ENCODE measurements around the gene PRR33. TPM values are rescaled to one million over a fixed set of nuclear protein-coding genes. Genes with fewer than 3 reads are reported as not detected.

Gene PRR33
- total RNA-seq, 1 donor from 2014 or later: not detected

DNA sequence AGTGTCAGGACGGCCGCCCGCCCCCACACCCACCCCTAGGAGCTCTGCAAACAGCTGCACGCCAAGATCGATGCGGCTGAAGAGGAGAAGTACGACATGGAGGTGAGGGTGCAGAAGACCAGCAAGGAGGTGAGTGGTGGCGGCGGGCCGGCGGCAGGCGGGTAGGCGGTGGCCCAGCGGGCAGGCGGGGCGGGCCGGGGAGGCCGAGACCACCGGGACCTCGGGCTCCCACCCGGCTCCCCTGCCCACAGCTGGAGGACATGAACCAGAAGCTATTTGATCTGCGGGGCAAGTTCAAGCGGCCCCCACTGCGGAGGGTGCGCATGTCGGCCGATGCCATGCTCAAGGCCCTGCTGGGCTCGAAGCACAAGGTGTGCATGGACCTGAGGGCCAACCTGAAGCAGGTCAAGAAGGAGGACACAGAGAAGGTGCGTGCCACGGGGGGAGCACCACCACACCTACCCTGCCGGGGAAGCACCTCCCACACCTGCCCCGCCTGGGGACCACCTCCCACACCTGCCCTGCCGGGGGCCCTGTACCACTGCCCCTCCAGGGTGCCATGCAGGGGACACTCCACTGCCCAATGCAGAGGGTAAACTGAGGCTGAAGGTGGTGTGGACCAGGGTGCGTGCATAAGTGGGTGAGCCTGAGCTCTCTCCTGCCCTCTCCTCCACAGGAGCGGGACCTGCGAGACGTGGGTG lies 50.8 kb downstream of the PRR33 start:
- TF ChIP-seq, protein P1, sequence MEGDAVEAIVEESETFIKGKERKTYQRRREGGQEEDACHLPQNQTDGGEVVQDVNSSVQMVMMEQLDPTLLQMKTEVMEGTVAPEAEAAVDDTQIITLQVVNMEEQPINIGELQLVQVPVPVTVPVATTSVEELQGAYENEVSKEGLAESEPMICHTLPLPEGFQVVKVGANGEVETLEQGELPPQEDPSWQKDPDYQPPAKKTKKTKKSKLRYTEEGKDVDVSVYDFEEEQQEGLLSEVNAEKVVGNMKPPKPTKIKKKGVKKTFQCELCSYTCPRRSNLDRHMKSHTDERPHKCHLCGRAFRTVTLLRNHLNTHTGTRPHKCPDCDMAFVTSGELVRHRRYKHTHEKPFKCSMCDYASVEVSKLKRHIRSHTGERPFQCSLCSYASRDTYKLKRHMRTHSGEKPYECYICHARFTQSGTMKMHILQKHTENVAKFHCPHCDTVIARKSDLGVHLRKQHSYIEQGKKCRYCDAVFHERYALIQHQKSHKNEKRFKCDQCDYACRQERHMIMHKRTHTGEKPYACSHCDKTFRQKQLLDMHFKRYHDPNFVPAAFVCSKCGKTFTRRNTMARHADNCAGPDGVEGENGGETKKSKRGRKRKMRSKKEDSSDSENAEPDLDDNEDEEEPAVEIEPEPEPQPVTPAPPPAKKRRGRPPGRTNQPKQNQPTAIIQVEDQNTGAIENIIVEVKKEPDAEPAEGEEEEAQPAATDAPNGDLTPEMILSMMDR (IDR thresholded peaks at IDR 0.05; ENCODE audit: unreplicated experiment): no peak
- DNase-seq (ENCODE audit: low spot score in 2 of 2, unreplicated experiment in 2 of 2): no peak
- H3K9me3 Mint-ChIP-seq: no peaks in the 10 kb centered on the region
- H3K4me1 Mint-ChIP-seq: peaks cover 20% of the 10 kb centered on the region
- no peaks in the 10 kb centered on the region for H3K36me3 Mint-ChIP-seq
- H3K27ac Mint-ChIP-seq: no peak overlapping the region
- no peaks in the 10 kb centered on the region for H3K27me3 Mint-ChIP-seq (ENCODE audit: low read depth)
- no peak overlapping the region for H3K4me3 Mint-ChIP-seq

DNA sequence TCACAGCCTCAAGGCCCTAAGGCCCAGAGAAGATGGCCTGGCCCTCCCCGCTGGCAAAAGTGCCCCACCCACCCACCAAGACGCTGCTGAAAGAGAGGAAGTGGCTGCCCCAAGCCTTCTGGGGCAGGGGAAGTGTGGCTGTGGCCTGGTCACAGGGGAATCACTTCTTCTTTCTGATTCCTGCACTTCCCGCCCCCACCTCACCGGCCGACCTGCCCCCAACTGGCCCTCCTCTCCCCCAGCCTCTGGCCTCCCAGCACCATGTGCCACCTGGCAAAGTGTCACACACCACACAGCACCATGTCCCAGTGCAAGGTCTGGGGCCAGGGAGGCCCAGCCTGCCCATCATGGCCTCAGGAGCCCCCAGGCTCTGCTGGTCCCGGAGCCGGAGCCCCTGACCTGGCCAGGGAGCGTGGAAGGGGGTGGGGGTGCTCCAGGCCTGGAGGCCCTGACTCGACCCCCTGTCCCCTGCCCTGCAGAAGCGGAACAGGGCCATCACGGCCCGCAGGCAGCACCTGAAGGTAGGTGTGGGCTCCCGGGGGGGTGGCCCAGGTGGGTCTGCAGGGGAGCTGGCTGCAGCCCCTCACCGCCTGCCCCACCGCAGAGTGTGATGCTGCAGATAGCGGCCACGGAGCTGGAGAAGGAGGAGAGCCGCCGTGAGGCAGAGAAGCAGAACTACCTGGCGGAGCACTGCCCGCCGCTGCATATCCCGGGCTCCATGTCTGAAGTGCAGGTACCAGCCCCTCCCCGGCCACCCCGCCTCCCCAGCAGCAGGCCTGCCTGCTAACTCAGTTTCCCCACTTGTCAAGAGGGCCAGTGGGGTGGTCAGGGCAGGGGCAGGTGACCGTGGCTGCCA lies 51.5 kb downstream of the PRR33 start:
- no peaks in the 10 kb centered on the region for H3K9me3 Mint-ChIP-seq

DNA sequence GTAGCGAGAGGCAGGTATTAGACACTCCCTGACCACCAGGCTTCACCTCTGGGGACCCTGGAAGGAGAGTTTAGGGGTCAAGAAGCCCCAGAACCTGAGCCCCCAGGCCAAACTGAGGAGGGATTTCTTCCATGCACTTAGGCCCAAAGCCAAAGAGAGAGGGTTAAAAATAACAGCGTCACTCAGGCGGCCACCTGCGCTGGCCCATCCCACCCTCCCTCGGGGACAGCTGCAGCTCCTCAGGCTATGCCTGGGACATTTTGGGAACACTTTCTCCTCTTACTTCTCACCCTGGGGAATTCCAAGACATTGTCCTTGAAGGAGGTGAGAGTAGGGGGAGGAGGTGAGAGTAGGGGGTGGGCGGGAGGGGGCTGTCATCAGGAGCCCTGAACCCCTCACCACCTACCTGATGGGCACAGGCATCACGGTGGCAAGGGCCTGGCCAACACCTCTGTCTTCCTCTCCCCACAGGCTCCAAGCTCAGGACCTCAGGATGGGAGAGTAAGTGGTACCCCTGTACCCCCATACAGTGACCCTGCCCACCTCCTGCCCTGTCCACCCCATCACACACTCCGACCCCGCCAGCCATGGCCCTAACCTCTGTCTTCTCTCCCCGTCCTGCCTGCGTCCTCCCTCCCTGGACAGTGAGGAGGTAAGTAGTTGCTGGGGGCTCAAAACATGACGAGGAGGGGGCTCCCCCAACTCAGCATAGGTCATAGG lies 52.3 kb downstream of the PRR33 start:
- H3K27ac Mint-ChIP-seq: no peak overlapping the region
- TF ChIP-seq, protein P1 (IDR thresholded peaks at IDR 0.05; ENCODE audit: unreplicated experiment): no peak

More for the DNA sequence above, 51.5 kb downstream of the PRR33 start:
- no peak for DNase-seq (ENCODE audit: low spot score in 2 of 2, unreplicated experiment in 2 of 2)
- TF ChIP-seq, protein P1 (IDR thresholded peaks at IDR 0.05; ENCODE audit: unreplicated experiment): no peak
- no peak overlapping the region for H3K4me3 Mint-ChIP-seq
- H3K27me3 Mint-ChIP-seq (ENCODE audit: low read depth): no peaks in the 10 kb centered on the region
- no peak overlapping the region for H3K27ac Mint-ChIP-seq
- H3K4me1 Mint-ChIP-seq: peaks cover 16% of the 10 kb centered on the region
- H3K36me3 Mint-ChIP-seq: no peaks in the 10 kb centered on the region

DNA sequence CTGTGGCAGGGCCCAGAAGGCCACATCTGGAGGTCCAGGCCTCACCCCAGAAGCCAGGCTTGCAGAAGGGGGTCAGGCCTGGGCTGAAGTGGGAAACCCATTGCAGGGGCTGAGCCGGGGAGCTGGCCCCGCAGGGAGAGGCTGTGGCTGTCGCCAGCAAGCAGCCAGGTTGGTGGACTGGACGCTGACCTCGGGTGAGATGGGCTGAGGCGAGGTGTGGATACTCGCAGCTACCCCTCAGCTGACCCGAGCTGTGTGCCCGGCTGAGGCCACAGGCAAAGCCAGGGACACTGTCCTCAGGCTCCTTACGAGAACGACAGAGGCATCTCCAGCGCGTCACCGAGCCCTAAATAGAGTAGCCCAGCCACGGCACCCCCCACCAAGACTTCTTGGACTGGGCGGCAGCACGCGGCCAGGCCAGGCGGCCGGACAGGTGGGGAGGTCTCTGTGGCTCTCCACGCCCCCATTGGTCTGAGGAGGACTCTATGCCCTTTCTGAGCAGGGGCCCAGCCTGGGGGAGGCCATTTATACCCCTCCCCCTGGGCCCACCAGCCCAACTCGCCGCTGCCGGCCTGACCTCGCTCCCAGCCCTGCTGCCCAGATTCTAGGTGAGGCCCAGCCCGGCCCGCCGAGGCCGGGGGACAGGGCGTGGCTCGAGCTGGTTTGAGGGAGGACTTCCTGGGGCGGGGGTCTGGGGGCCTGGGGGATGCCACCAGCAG lies 53.1 kb downstream of the PRR33 start, which contains the start of gene TNNI2:
Gene TNNI2 (plus strand): TSS at position 556 of the 719 bp plus-strand sequence. CDS start 716 bp downstream, outside the sequence.
- H3K4me1 Mint-ChIP-seq: peaks cover 14% of the 10 kb centered on the region
- H3K27ac Mint-ChIP-seq: no peak within 1 kb of the TSS
- no peaks in the 10 kb centered on the region for H3K9me3 Mint-ChIP-seq
- H3K4me3 Mint-ChIP-seq: no peak within 1 kb of the TSS
- H3K27me3 Mint-ChIP-seq (ENCODE audit: low read depth): no peaks in the 10 kb centered on the region
- TF ChIP-seq, protein P1 (IDR thresholded peaks at IDR 0.05; ENCODE audit: unreplicated experiment): no peak
- no peaks in the 10 kb centered on the region for H3K36me3 Mint-ChIP-seq
- DNase-seq (ENCODE audit: low spot score in 2 of 2, unreplicated experiment in 2 of 2): no peak

More for the DNA sequence above, 52.3 kb downstream of the PRR33 start:
- H3K4me3 Mint-ChIP-seq: no peak overlapping the region
- H3K27me3 Mint-ChIP-seq (ENCODE audit: low read depth): no peaks in the 10 kb centered on the region
- no peaks in the 10 kb centered on the region for H3K9me3 Mint-ChIP-seq
- DNase-seq (ENCODE audit: low spot score in 2 of 2, unreplicated experiment in 2 of 2): no peak
- peaks cover 11% of the 10 kb centered on the region for H3K4me1 Mint-ChIP-seq
- no peaks in the 10 kb centered on the region for H3K36me3 Mint-ChIP-seq

Small RNA genes lying within 50 kb of the gene (microRNA-seq; reads per million reads assigned to microRNA genes)
- gene MIR4298: not detected
- gene MIR7847: not detected

Other genes with a start within 250 kb of the PRR33 start
- gene KRTAP5-6, start 194.7 kb downstream of the PRR33 start, total RNA-seq: not detected in 3 replicates
- gene IFITM10, start 141.3 kb downstream of the PRR33 start, total RNA-seq: 2.2 to 2.8 TPM (median 2.7 TPM) in 3 replicates
- 139 to 142 TPM (median 140 TPM) in 3 replicates for gene CTSD, start 128.0 kb downstream of the PRR33 start, total RNA-seq
- 1.2 to 2.1 TPM (median 1.9 TPM) in 3 replicates for gene SYT8, start 56.9 kb downstream of the PRR33 start, total RNA-seq
- gene TNNI2, start 52.9 kb downstream of the PRR33 start, total RNA-seq: 0.59 to 1.3 TPM in 2 of 3 replicates, not detected in the other
- 4.9 to 5.2 TPM (median 4.9 TPM) in 3 replicates for gene LSP1, start 38.8 kb downstream of the PRR33 start, total RNA-seq
- gene TNNT3, start 27.8 kb upstream of the PRR33 start, total RNA-seq: 15.2 to 19.0 TPM (median 18.0 TPM) in 3 replicates
- gene MRPL23, start 55.4 kb upstream of the PRR33 start, total RNA-seq: 37.7 to 40.3 TPM (median 39.4 TPM) in 3 replicates
- 13,899 to 14,658 TPM (median 14,601 TPM) in 3 replicates for gene H19, start 105.9 kb upstream of the PRR33 start, total RNA-seq
- gene IGF2, start 247.5 kb upstream of the PRR33 start, total RNA-seq: 3,009 to 3,275 TPM (median 3,171 TPM) in 3 replicates

Data from mesothelial cell of epicardium (in vitro differentiated cells).